ENCODE results near the gene CLCN6.

DNA sequence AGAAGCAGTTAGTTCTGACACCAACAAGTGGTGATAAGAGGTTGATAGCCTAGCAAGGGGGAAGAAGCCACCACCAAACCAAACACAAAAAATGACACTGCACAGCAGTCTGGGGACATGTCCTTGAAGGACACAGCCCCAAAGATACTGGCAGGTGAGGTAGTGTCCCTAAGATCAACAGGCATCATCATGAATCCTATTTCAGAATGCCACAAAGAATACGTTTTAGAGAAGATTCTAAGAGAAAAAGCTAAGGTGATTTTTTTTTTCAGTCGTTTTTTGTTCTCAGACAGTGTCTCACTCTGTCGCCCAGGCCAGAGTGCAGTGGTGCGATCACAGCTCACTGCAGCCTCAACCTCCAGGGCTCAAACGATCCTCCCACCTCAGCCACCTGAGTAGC lies 19.8 kb upstream of the CLCN6 start:
- TF ChIP-seq, protein P1, sequence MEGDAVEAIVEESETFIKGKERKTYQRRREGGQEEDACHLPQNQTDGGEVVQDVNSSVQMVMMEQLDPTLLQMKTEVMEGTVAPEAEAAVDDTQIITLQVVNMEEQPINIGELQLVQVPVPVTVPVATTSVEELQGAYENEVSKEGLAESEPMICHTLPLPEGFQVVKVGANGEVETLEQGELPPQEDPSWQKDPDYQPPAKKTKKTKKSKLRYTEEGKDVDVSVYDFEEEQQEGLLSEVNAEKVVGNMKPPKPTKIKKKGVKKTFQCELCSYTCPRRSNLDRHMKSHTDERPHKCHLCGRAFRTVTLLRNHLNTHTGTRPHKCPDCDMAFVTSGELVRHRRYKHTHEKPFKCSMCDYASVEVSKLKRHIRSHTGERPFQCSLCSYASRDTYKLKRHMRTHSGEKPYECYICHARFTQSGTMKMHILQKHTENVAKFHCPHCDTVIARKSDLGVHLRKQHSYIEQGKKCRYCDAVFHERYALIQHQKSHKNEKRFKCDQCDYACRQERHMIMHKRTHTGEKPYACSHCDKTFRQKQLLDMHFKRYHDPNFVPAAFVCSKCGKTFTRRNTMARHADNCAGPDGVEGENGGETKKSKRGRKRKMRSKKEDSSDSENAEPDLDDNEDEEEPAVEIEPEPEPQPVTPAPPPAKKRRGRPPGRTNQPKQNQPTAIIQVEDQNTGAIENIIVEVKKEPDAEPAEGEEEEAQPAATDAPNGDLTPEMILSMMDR (IDR thresholded peaks at IDR 0.05), result no peak
- TF ChIP-seq EZH2 (IDR thresholded peaks at IDR 0.05; ENCODE audit: borderline replicate concordance, insufficient read depth, low read depth, low read length, poor library complexity, severe bottlenecking), result no peak

Data from B cell (primary cell).